Upper lobe of left lung (tissue), 6 donors: ENCODE results near the gene DACT2. TPM values are rescaled to one million over a fixed set of nuclear protein-coding genes. Genes with fewer than 3 reads are reported as not detected.
"Not testable (repeated sequence)": the region's sequence is repeated elsewhere in the genome, so short reads cannot be mapped to it uniquely, and the experiment has no call there.

Experiments used
- ATAC-seq, 2 donors: fragments of 200-7000 bp; cut with Tn5 transposase; one replicate each; pipeline ENCODE4 v1.9.1; 2022; ENCODE audit warnings: mild to moderate bottlenecking in 2 of 2, moderate library complexity in 2 of 2; ENCODE audit not compliant: low FRiP score in 2 of 2
- DNase-seq, 2 donors: peaks; one replicate each; pipeline ENCODE4 v3.0.0-alpha.2; 2019 to 2020
- H3K27ac ChIP-seq, 4 donors: fragments of 200-600 bp; sonication (generic); one replicate each; pipeline ENCODE4 v1.5.1; 2016 to 2019
- H3K27me3 ChIP-seq, 4 donors: fragments of 200-600 bp; sonication (generic); one replicate each; pipeline ENCODE4 v1.5.1; 2017 to 2019
- H3K36me3 ChIP-seq, 4 donors: fragments of 200-600 bp; sonication (generic); one replicate each; pipeline ENCODE4 v1.5.1; 2016 to 2019
- H3K4me1 ChIP-seq, 4 donors: fragments of 200-600 bp; sonication (generic); one replicate each; pipeline ENCODE4 v1.5.1; 2018 to 2019
- H3K4me3 ChIP-seq, 4 donors: fragments of 200-600 bp; sonication (generic); one replicate each; pipeline ENCODE4 v1.5.1; 2017 to 2019; ENCODE audit warnings: mild to moderate bottlenecking in 2 of 4, moderate library complexity in 1 of 4
- H3K9me3 ChIP-seq, 4 donors: fragments of 200-600 bp; sonication (generic); one replicate each; pipeline ENCODE4 v1.5.1; 2018 to 2019
- EP300 ChIP-seq, 4 donors: sonication (generic); formaldehyde crosslinking; IDR thresholded peaks; one replicate each; pipeline ENCODE4 v1.5.1; 2017; ENCODE audit warnings: antibody characterized with exemption in 4 of 4, control low read depth in 2 of 4
- POLR2A ChIP-seq, 4 donors: fragments of 450-650 bp; IDR thresholded peaks; one replicate each; pipeline ENCODE4 v1.5.1; 2016 to 2017; ENCODE audit warnings: antibody characterized with exemption in 4 of 4, mild to moderate bottlenecking in 2 of 4
- POLR2AphosphoS5 ChIP-seq, 2 donors: sonication (generic); formaldehyde crosslinking; IDR thresholded peaks; one replicate each; pipeline ENCODE4 v1.5.1; 2017; ENCODE audit warnings: antibody characterized with exemption in 2 of 2
- WGBS, 2 donors: methylation state at CpG; one replicate each; pipeline ENCODE4 v1.1.5; 2017 to 2018; 5-methylcytosine and 5-hydroxymethylcytosine counted together
- total RNA-seq, 6 donors: library from RNA; depleted of rRNA in 4 of 6; stranded (reverse); fragments of >200 nt in 4 of 6; gene quantifications; one replicate each; pipeline versions ENCODE4 v1.1.0 to v1.2.1, GENCODE V29; 2016 to 2021
- TF ChIP-seq, protein P1 (sequence below), 6 experiments: fragments of 450-650 bp in 4 of 6; fragments of 200-600 bp in 2 of 6; sonication (generic) in 2 of 6; IDR thresholded peaks; one replicate each; pipeline ENCODE4 v1.5.1; 2016 to 2019; ENCODE audit warnings: antibody characterized with exemption in 6 of 6
- donor health status: DM: no; HTN: no; CAD: no; lungs with moderate emphysema.
- donor health status: DM: no; HTN: yes; CAD: no; lungs with severe emphysema.

The DACT2 gene
- total RNA-seq, 6 donors from 2014 or later: 0.44 to 13.6 (median 3.2) TPM

DNA sequence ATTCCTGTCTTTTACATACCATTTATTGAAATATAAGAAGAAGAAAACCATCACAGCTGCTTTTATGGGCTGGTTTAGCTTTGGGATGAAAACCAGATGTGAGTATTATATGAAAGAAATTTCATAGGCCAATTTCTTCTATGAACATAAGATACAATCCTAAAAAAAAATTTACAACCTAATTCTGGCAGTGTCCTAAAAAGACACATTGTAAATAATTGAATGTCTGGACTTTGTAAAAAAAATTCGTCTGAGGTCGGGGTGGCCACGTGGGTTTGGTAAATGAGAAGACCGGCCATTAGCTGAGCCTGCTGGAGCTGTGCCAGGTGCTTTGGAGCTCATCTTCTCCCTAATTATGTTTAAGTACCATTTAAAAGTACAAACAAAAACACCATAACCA lies 26.8 kb downstream of the DACT2 start:
- ATAC-seq: no peak
- DNase-seq: no peak
- 73 to 81% methylated on average over 4 of the region's 4 CpGs for WGBS, 2 donors
- H3K9me3 ChIP-seq: no peaks in the 10 kb centered on the region
- H3K27ac ChIP-seq: no peak overlapping the region
- H3K27me3 ChIP-seq: no peaks in the 10 kb centered on the region
- no peak for TF ChIP-seq POLR2AphosphoS5 (IDR thresholded peaks at IDR 0.05)
- TF ChIP-seq, protein P1, sequence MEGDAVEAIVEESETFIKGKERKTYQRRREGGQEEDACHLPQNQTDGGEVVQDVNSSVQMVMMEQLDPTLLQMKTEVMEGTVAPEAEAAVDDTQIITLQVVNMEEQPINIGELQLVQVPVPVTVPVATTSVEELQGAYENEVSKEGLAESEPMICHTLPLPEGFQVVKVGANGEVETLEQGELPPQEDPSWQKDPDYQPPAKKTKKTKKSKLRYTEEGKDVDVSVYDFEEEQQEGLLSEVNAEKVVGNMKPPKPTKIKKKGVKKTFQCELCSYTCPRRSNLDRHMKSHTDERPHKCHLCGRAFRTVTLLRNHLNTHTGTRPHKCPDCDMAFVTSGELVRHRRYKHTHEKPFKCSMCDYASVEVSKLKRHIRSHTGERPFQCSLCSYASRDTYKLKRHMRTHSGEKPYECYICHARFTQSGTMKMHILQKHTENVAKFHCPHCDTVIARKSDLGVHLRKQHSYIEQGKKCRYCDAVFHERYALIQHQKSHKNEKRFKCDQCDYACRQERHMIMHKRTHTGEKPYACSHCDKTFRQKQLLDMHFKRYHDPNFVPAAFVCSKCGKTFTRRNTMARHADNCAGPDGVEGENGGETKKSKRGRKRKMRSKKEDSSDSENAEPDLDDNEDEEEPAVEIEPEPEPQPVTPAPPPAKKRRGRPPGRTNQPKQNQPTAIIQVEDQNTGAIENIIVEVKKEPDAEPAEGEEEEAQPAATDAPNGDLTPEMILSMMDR (IDR thresholded peaks at IDR 0.05): no peak
- no peak for TF ChIP-seq EP300 (IDR thresholded peaks at IDR 0.05)
- no peak for TF ChIP-seq POLR2A (IDR thresholded peaks at IDR 0.05)
- H3K4me3 ChIP-seq: no peak overlapping the region
- H3K36me3 ChIP-seq: no peaks in the 10 kb centered on the region
- H3K4me1 ChIP-seq: no peaks in the 10 kb centered on the region

DNA sequence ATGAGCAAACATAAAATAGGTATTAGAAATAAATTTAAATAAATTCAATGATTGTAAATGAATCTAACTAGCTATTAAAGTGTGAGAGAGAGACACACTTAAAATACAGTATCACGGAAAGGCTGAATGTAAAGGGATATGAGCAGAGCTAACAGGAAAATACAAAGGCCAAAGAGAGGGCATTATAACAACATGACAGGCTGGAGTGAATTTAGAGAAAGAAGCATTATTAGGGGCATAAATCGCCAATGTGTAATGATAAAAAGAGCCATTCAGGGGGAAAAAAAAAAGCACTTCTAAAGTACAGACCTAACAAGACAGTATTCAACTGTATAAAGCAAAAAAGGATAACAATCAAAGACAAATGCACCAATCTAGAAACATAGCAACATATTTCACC lies 28.1 kb downstream of the DACT2 start:
- TF ChIP-seq, protein P1 (IDR thresholded peaks at IDR 0.05): no peak
- TF ChIP-seq EP300 (IDR thresholded peaks at IDR 0.05) (no peak), POLR2AphosphoS5 (IDR thresholded peaks at IDR 0.05) (no peak), POLR2A (IDR thresholded peaks at IDR 0.05) (no peak)

DNA sequence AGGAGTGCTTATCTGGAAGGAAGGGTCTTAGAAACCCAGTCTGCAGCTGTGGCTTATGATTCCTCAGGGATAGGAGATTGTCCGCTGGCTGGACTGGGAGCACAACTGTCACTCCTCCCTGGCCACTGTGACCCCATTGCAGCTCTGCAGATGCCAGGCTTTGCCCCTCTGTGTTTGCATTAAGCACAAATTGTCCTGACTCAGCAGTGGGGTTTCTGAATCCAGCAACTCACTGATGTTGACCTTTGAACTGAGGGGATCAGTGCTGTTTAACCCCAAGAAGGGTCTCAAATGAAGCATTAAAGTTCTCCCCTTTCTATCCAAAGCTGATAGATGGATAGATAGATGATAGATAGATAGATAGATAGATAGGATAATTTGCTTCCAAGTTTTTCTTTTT lies 29.5 kb downstream of the DACT2 start:
- no peaks in the 10 kb centered on the region for H3K27me3 ChIP-seq
- no peak overlapping the region for H3K4me3 ChIP-seq
- H3K27ac ChIP-seq: no peak overlapping the region
- no peaks in the 10 kb centered on the region for H3K4me1 ChIP-seq
- DNase-seq (no peak), ATAC-seq (no peak)
- TF ChIP-seq EP300 (IDR thresholded peaks at IDR 0.05): no peak
- TF ChIP-seq, protein P1 (IDR thresholded peaks at IDR 0.05): no peak
- no peak for TF ChIP-seq POLR2A (IDR thresholded peaks at IDR 0.05)
- TF ChIP-seq POLR2AphosphoS5 (IDR thresholded peaks at IDR 0.05): no peak
- no peaks in the 10 kb centered on the region for H3K9me3 ChIP-seq
- WGBS, 2 donors: 94 to 100% methylated on average over 1 of the region's 1 CpG
- H3K36me3 ChIP-seq: no peaks in the 10 kb centered on the region

More for the DNA sequence above, 28.1 kb downstream of the DACT2 start:
- Histone ChIP-seq H3K36me3 (no peaks in the 10 kb centered on the region), H3K4me1 (no peaks in the 10 kb centered on the region), H3K9me3 (no peaks in the 10 kb centered on the region), H3K27me3 (no peaks in the 10 kb centered on the region), H3K4me3 (no peak overlapping the region), H3K27ac (no peak overlapping the region)
- ATAC-seq (no peak), DNase-seq (no peak)
- WGBS, 2 donors: 84 to 92% methylated on average over 2 of the region's 2 CpGs

DNA sequence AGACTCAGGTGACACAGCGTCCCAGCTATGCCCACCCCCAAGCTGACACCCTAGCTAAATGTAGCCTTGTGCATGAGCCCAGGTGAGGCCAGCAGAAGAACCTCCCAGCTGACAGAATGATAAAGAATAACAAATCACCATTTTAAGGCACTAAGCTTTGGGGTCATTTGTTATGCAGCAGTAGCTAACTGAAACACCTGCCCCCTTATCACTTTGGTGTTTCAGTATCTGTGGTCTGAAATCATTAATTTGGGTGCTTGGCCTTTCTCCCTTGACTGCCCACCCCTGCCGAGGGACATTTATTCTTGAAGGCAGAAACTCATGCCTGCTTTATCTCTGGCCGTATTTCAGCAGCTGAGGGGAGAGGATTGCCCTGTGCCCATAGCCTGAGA lies 30.0 kb downstream of the DACT2 start:
- 68 to 92% methylated on average over 2 to 3 of the region's 3 CpGs for WGBS, 2 donors
- ATAC-seq (no peak), DNase-seq (no peak)
- no peaks in the 10 kb centered on the region for H3K9me3 ChIP-seq
- H3K27me3 ChIP-seq: no peaks in the 10 kb centered on the region
- no peaks in the 10 kb centered on the region for H3K4me1 ChIP-seq
- H3K4me3 ChIP-seq: no peak overlapping the region
- H3K27ac ChIP-seq: no peak overlapping the region
- no peaks in the 10 kb centered on the region for H3K36me3 ChIP-seq
- TF ChIP-seq POLR2AphosphoS5 (IDR thresholded peaks at IDR 0.05): no peak
- TF ChIP-seq EP300 (IDR thresholded peaks at IDR 0.05): no peak
- no peak for TF ChIP-seq POLR2A (IDR thresholded peaks at IDR 0.05)
- TF ChIP-seq, protein P1 (IDR thresholded peaks at IDR 0.05): no peak

DNA sequence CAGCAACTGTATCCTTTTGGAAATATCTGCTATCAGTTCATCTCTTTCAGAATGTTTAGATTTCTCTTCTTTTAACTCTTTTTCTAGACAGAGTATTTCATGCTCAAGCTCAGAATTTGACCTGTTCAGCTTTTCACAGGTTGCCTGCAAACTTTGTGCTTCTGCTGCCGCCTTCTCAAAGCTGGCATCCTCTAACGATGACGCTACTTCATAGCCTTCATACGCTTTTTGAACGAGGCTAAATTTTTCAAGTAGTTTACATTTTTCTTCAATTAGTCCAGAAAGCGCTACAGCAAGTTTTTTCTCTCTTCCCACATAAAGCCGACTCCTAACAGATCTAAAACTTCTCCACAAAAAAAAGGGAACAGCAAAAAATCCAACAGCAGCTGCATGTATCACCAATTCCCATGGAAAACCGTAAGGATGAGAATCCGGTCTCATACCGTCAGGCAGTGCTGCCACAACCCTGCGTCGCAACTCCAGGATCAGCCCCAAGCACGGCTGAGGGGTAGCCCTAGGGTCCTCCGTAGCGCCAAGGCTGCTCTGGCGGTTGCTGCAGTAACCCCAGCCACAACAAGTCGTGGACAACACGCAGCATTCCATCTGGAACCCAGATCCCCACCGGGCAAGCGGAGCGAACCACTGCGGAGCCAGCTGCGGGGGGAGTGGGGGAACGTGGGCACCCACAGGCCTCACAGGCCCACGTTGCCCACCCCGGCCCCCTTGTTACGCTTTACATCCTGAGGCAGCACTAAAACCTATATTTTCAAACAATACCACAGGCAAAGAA lies 30.6 kb downstream of the DACT2 start:
- no peak overlapping the region for H3K4me3 ChIP-seq
- ATAC-seq: peak in 1 of 2 donors; percentile 49
- no peaks in the 10 kb centered on the region for H3K36me3 ChIP-seq
- H3K9me3 ChIP-seq: no peaks in the 10 kb centered on the region
- 92% methylated on average over 25 to 27 of the region's 27 CpGs for WGBS, 2 donors
- TF ChIP-seq, protein P1 (IDR thresholded peaks at IDR 0.05): no peak
- TF ChIP-seq EP300 (IDR thresholded peaks at IDR 0.05) (no peak), POLR2A (IDR thresholded peaks at IDR 0.05) (no peak), POLR2AphosphoS5 (IDR thresholded peaks at IDR 0.05) (no peak)
- H3K4me1 ChIP-seq: no peaks in the 10 kb centered on the region
- H3K27me3 ChIP-seq: no peaks in the 10 kb centered on the region
- no peak for DNase-seq
- H3K27ac ChIP-seq: no peak overlapping the region

DNA sequence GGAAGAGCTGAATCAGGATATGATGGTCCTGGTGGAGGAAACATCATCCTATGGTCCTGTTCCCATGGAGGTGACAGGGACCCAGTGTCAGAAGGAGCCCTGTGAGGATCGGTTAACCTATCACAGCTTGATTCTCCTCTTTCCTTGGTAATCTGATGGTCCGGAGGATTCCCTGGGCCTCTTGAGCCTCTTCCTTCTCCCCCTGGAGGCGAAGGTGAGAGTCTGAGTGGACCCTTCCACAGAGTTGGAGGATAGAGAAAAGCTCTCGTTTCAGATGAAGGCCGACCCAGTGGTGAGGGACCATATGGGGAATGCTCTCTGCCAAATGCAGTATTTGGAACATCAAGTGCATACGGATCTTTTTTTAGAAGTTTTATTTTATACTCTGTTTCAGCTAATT lies 32.1 kb downstream of the DACT2 start:
- ATAC-seq: not testable (repeated sequence)

DNA sequence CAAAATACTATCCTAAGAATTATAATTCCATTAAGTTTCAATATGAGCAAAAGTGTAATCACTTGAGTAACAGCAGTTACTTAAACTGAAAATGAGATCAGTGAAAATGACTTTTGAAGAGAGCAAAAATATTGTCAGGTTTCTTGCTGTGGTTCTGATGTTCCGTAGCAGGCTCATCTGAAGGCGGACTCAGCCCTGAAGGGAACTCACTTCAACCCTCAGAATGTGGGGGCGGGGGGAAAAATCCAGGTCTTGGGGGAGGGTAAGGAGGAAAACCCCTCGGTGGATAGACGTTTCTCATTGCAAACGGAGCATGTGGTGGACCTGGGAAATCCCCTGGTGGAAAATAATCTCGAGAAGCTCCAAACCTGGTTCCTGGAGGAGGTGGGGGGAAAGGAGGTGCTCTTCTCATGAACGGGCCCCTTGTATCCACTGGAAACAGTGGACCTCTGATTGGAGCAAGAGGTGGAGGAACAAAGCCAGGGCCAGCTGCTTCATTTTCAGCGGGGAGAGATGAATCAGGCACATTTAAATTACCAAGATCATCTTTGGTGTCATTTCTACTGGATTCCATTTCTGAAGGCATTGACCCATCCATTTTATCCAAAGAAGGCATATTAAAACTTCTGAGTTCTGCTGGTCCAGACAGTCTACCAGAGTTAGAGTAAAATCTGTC lies 32.7 kb downstream of the DACT2 start:
- WGBS, 2 donors: 65 to 82% methylated on average over 9 of the region's 9 CpGs
- DNase-seq, H3K4me3 ChIP-seq, H3K36me3 ChIP-seq, H3K4me1 ChIP-seq, ATAC-seq, H3K27ac ChIP-seq, H3K9me3 ChIP-seq, H3K27me3 ChIP-seq: not testable (repeated sequence)

More for the DNA sequence above, 32.1 kb downstream of the DACT2 start:
- not testable (repeated sequence) for DNase-seq, H3K27ac ChIP-seq, H3K4me3 ChIP-seq, H3K27me3 ChIP-seq, H3K9me3 ChIP-seq, H3K36me3 ChIP-seq, H3K4me1 ChIP-seq
- WGBS, 2 donors: 83 to 86% methylated on average over 6 of the region's 6 CpGs
